ENCODE results near the gene TMEM132E.
A peak's percentile ranks its signal among the peaks of the same experiment; 100 is the strongest.
"Not testable (repeated sequence)": the region's sequence is repeated elsewhere in the genome, so short reads cannot be mapped to it uniquely, and the experiment has no call there.

The TMEM132E gene, protein sequence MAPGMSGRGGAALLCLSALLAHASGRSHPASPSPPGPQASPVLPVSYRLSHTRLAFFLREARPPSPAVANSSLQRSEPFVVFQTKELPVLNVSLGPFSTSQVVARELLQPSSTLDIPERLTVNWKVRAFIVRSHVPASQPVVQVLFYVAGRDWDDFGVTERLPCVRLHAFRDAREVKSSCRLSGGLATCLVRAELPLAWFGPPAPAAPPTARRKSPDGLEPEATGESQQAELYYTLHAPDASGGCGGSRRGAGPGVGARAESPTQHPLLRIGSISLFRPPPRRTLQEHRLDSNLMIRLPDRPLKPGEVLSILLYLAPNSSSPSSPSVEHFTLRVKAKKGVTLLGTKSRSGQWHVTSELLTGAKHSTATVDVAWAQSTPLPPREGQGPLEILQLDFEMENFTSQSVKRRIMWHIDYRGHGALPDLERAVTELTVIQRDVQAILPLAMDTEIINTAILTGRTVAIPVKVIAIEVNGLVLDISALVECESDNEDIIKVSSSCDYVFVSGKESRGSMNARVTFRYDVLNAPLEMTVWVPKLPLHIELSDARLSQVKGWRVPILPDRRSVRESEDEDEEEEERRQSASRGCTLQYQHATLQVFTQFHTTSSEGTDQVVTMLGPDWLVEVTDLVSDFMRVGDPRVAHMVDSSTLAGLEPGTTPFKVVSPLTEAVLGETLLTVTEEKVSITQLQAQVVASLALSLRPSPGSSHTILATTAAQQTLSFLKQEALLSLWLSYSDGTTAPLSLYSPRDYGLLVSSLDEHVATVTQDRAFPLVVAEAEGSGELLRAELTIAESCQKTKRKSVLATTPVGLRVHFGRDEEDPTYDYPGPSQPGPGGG (N-terminal part only)

DNA sequence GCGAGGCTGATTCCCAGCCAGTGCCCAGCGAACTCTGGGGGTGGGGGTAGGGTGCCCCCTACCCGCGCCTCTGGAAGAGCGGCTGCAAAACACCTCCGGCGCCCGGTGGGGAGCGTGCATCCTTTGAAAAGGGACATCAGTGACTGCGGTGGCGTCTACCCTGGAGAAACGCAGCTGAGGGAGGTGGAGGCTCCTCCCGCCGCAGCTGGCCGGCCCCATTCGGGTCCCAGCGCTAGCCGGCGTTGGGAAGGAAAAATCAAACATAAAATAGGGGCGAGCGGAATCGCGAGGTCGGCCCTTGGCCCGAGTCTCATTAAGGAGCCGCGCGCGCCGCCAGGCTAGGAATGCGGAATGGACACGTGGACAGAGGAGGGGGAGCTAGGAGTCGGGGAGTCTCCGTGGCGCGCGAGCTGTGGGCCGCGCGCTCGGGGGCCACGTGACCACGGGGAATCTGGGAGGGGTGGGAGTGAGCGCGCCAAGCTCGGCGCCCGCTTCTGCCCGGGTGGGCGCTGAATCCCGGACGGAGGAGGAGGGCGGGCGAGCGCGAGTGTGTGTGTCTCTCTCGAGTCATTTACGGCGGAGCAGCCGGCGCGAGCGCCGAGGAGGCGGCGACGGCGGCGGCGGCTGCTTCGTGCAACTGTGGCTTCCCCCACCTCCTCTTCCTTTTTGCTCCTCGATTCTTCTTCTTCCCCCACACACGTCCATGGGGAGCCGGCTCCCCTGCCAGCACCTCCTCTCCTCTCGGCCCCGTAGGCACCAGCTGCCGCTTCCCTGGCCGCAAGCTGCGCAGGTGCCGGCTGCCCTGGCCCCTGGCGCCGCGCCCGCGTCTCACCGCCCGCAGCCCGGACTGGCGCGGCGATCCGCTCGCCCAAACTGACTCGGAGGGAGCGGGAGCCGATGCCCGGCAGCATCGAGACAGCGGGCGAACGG lies at the start of gene TMEM132E:
TSS of gene TMEM132E (plus strand) at position 566 of the 930 bp plus-strand sequence. CDS start 1,495 bp downstream, outside the sequence.
- DNase-seq (ENCODE audit: low spot score) = peak; percentile 56

DNA sequence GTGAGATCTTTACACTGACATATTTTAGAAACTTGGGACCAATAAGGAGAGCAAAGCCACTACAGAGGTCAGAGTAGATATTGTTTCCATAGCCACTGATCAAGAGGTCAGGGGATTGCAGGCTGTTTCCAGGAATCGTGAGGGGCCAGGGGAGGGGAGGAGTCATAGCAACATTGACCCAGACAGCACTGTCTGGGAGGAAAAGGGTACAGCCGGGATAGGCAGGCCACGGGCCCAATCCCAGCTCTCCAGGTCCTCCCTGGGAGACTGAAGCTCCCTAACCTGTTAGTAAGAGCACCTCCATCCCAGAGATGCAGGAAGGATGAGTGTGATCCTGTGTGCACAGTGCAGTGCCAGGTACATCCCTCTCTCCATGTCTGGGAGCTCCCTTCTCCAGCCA lies 48.5 kb upstream of the TMEM132E start:
- no peak for DNase-seq (ENCODE audit: low spot score)

DNA sequence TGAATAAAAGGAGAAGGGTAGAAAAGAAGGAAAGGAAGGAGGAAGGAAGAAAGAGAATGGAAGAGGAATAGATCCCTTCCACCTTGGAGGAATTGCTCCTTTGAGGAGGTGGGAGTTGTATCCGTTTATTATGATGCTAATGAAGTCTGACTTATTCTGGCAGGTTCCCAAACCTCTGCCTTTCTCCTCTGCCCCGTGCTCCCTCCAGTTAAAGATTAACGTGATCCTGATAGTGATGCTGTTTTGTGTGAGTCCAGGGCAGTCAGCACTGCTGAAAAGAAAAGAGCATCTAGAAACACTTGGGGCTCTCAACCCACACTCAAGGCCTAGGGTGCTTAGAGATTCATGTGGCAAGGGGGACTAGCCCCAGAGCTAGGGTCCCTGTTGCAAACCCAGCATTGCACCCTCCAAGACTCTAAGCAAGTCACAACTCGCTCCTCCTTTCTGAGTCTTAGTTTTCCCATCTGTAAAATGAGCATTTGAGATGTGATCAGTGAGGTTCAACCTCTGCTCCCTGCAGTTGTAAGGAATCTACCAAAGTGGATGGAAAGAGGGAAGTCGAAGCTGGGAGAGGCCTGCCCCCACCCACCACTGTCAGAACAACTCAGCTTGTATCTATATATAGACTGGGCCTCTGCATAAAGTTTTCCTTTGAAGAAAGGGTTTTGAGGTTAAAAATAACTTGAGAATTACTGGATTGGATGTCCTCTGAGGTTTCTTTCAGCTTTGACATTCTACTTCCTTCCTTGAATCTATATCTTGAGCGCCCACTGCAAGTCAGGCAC lies 46.9 kb upstream of the TMEM132E start:
- no peak for DNase-seq (ENCODE audit: low spot score)

DNA sequence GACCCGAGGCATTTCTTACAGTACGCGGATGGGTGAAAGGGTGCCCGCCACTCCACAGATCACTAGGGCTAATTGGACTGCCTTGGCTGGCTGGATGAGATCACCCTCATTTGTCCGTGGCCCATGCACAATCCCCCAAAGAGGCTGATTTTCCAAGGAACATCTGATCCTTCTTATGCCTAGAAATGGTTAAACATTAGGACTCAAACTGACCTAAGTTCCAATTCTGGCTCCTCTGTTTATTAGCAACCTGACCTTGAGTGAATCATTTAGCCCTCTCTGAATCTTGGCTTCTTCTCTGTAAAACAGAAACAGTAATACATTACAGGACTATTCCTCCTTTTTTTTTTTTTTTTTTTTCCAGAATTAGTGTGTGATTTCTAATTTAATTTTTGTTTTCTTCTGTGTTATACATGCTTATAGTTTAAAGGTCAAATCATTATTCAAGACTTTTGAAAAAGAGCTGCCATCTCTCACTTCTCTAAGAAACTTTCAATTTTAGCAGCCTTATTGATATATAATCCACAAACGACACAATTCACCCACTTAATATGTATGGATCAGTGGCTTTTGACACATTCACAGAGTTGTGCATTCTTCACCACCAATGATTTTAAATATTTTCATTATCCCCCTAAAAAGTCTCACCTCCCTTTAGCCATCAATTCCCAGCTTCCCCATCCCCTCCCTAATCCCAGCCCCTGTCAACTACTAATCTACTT lies 45.4 kb upstream of the TMEM132E start:
- DNase-seq (ENCODE audit: low spot score) = no peak

DNA sequence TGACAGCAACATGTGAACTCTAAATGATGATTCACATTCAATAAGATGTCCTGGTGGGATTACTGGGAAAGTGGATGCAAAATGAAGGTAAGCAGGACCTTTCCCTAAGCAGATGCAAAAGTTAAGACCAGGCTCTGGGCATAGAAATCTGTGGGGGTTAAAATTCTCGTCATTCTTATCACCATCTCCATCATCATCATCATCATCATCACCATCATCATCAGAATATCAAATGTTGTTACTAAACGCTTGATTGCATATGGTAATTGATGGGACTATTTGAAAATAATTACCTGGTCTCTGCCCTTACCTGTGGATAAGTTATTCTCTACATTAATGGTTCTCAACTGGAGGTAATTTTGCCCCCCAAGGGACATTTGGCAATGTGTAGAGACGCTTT lies 41.9 kb upstream of the TMEM132E start:
- DNase-seq (ENCODE audit: low spot score) = no peak

DNA sequence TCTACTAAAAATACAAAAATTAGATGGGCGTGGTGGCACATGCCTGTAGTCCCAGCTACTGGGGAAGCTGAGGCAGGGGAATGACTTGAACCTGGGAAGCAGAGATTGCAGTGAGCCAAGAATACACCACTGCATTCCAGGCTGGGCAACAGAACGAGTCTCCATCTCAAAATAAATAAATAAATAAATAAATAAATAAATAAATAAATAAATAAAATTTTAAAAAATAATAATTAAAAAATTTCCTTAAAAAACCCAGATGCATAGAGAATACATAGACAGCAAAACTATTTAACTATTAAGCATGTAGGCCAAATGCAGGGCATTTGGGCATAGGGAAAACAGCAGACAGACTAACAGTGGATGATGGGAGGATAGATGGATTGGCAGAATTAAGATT lies 40.8 kb upstream of the TMEM132E start:
- not testable (repeated sequence) for DNase-seq (ENCODE audit: low spot score)

DNA sequence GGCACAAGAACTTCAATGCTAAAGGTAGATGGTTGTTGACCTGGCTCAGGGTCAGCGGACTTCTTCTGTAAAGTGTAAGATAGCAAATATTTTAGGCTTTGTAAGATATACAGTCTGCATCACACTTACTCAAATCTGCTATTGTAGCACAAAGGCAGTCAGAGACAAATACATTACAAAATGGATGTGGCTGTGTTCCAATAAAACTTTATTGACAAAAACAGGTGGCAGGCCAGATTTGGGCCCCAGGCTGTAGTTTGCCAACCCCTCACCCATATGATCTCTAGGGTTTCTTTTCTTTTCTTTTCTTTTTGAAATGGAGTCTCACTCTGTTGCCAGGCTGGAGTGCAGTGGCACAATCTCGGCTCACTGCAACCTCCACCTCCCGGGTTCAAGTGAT lies 39.5 kb upstream of the TMEM132E start:
- DNase-seq (ENCODE audit: low spot score) = no peak

DNA sequence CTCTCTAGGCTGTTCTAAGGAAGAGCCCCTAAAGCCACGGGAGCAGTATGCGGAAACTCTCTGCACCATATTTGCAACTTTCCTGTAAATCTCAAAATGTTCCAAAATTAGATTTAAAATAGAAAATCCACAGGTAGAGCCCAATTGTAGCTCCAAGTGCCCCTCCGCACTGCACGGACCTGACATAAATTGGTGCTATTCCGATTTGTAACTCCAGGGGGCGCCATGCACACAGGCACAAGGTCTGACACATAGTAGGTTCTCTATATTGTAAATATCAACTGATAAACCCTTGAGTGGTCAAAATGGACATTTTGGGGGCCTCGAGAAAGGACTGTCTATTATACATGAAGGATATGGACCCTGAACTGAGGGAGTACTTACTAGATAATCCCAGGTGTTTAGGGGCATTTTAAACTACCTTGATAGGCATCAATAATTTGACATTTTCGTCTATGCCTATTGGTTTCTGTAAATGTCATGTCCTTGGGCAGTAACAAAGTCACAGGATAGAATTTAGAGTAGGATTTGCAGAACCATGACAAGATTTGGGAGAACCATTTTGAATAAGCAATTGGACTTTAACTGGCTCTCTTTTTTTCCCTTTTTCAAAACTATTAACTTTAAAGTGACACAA lies 36.6 kb upstream of the TMEM132E start:
- DNase-seq (ENCODE audit: low spot score) = peak; percentile 29

DNA sequence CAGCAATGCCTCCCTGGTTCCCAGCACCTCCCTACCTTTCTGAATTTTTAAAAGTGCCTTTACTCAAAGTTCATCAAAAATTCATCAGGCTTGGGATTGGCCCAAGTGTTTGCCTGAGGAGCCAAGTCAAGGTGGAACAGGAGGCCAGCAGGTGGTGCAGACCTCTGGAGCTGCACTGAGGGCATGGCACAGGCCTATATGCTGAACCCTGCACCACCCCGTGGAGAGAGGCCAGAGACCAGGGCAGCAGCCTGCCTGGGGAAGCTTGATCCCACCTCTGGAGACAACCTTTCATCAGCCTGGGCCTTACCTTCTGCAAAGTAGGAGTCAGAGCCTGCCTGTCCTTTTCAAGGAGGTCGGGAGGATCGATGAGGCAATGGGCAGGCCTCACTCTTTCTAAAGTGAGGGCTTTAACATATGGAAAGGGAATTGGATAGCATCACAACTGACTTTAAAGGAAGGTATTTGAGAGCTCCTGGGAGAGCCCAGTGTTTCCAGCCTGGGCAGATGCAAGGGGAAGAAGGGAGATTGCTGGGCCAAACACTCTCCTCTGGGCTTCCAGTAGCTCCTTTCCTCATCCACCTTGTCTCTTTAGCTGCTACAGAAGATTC lies 31.8 kb upstream of the TMEM132E start:
- no peak for DNase-seq (ENCODE audit: low spot score)

DNA sequence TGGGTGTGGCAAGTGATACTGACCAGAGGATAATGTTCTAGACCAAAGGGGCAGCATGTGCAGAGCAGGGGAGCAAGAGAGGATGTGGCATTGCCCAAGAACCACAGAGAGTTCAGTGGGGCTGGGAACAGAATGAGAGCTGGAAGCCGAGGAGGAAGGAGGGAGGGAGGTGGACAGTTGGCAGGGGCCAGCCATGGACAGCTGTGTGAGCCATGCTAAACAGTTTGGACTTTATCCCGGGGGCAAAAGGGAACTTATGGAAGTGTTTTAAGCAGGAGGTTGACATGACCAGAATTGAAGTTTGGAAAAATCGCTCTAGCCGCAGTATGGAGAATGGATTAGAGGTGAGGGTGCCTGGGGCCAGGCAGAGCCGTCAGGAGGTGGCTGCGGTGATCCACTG lies 29.4 kb upstream of the TMEM132E start:
- DNase-seq (ENCODE audit: low spot score) = no peak

DNA sequence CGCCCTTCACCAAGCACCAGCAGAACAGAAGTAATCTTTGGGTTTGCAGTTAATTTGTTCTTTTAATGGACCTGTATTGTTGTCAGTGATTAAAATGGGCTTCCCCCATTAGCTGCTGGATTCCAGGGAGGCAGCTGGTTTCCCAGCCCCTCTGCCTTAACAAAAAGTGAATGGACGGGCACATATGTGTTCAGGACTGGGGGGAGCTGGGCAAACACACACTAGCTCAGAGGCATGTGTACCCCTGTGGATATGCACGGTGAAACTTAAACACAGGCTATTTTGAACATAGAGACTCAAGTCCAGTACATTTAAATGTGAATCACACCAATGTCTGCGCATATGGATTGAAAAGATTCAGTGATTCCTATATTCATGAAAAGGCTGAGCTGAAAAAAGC lies 25.5 kb upstream of the TMEM132E start:
- DNase-seq (ENCODE audit: low spot score) = no peak

DNA sequence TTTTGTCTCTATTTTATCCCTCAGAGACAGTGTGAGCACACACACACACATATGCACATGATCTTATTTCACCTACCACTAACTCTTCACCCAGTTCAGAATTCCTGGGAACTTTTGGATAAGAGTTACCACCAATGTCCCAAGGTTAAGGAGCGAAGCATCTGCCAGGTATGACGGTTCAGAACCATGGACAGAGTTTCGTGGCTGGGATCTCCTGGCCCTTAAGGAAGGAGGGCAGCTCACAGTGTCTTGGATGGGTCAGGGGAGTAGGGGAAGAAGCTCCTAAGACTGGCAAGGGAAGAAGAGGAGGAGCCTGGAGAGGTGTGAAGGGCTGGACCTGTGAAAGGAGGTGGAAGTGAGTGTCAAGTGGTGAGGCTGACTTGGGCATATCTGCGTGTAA lies 23.0 kb upstream of the TMEM132E start:
- no peak for DNase-seq (ENCODE audit: low spot score)

DNA sequence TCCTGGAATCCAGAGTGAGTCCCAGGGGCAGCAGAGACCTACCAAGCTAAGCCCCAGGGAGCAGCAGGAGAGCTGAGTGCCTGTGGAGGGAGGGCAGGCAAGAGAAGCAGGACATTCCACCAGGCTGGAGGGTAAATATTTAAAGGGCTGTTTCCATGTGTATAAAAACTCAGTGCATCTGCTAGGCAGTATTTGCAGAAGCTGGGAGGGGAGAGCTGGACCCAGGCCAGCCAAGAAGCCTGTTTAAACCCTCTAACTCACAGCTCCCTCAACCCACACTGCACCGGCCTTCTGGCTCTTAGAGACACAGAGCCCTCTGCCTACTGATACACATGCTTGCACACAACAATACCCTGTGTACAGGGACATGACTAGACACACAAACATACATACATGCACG lies 22.5 kb upstream of the TMEM132E start:
- DNase-seq (ENCODE audit: low spot score) = no peak

DNA sequence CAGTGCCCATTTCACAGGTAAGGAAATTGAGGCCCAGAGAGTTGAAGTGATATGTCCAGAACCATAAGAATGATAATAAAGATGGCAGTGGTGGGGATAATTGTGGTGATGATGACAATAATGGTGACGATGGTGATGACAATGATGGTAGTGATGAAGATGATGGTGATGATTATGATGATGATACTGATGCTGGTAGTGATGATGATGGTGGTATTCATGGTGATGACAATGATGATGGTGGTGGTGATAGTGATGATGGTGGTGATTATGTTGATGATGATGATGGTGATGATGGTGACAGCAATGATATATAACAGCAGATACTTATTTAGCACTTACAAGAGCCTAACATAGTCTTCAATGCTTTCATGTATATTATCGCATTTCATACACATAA lies 18.1 kb upstream of the TMEM132E start:
- no peak for DNase-seq (ENCODE audit: low spot score)

DNA sequence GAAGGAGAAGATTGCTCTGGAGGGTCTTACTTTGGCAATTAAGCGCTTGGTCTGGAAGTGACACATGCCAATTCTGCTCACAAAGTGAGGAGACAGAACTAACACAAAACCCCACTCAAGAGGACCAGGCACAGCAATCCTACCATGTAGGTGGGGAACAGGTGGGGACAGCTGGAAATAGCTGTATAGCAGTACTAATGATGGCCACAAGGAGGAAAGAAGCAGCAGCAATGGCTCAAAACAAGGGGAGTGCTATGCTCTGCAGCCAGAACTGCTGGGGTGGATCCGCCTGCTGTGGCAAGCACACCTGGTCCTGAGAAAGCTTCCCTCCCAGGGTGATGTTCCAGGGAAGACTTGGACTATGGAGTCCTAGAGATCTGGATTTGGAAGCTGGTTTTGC lies 17.0 kb upstream of the TMEM132E start:
- no peak for DNase-seq (ENCODE audit: low spot score)

DNA sequence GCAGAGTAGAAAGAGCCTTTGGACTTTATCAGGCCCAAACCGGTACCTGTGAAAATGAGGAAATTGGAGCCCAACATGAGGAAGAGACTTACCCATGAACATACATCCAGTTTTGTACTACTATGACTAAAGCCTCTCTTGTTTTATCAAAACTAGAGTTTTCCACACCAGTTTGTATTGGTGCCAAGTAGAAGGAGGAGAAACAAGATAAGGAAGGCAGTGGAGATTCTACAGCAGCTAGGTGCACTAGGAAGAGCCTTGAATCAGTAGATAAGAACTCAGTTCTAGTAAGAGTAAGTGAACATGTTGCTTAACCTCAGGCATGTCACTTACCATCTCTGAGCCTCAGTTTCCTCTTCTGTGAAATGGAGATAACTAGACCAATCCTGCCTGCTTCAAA lies 13.7 kb upstream of the TMEM132E start:
- DNase-seq (ENCODE audit: low spot score) = no peak

DNA sequence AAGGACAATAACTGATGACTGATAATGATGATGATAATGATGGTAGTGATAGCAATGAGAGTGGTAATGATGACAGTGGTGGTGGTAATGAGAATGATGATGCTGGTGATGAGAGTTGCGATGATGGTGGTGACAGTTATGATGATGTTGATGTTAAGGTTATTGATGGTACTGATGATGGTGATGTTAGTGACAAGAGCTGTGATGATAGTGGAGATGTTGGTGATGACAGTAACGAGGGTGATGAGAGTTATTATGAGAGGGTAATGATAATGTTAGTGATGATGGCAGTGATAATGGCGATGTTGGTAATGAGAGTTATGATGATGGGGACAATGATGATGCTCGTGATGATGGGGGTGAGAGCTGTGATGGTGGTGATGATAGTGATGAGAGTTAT lies 13.2 kb upstream of the TMEM132E start:
- no peak for DNase-seq (ENCODE audit: low spot score)

DNA sequence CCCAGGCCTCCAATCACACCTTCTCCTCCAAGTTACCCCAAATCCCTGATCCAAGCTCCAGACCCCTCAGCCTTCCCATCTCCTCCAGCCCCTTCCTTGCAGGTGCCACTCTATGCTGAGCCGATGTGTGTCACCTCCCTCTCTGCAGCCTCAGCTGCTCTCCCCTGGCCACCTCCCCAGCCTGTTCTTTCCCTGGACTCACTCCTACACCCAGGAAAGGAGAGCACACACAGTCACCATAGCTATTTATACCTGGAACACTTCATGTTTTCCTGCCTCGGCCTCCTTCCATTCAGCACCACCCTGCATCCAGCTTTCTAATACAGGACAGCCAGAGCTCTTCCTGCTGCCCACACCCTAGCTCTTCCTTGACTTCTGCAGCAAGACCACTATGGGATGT lies 12.5 kb upstream of the TMEM132E start:
- no peak for DNase-seq (ENCODE audit: low spot score)

DNA sequence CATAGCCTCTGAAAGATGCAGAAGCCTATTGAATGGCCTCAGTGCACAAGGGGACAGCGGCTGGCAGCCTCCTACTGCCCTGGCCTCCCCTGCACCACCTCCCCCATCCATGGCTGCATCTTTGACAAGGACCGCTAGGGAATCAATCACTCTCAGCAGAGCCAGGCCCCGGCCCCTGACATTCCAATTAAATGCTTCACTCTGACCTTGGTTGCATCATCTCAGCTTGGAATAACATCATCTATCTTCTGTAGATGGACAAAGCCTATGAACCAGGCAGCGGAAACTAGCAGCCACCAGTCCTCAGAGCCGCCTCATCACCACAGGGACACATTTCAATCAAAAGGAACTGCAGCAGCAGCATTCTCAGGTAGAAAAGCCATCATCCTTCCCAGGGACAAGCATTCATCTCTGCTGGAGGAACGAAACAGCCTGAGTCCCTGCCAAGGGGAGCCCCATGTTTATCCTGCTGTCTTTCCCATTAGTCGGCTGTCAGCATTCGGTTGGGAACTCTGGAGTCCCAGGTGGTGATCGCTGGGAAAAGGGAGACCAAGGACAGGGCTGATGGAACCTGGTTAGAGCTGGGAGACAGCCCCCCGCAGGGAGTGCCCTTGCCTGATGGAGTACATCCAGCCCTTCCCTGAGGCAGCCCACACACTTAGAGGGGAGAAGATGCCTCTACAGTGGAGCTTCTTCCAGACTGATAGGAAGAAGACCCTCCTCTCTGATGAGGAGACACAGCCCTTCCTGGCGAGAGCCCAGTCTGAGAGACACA lies 11.5 kb upstream of the TMEM132E start:
- DNase-seq (ENCODE audit: low spot score) = no peak

All from AG08396 (cell line).